Mesodermal cell (in vitro differentiated cells): ENCODE data around the gene TERT.

Source experiments
- H3K27ac ChIP-seq: 2 replicates; pipeline ENCODE4 v1.7.0; 2013; ENCODE audit warnings: mild to moderate bottlenecking, low read depth, low read length, moderate library complexity; ENCODE audit not compliant: severe bottlenecking
- H3K36me3 ChIP-seq: 2 replicates; pipeline ENCODE4 v1.7.1; 2013; ENCODE audit warnings: mild to moderate bottlenecking, low read length, moderate library complexity; ENCODE audit not compliant: control insufficient read depth, insufficient read depth
- H3K4me1 ChIP-seq: one replicate; pipeline ENCODE4 v1.7.1; 2013; ENCODE audit warnings: mild to moderate bottlenecking, low read length; ENCODE audit not compliant: insufficient read depth, control insufficient read depth, poor library complexity, severe bottlenecking
- H3K4me3 ChIP-seq: 2 replicates; pipeline ENCODE4 v1.7.0; 2013; ENCODE audit warnings: low read length, control low read depth, mild to moderate bottlenecking; ENCODE audit not compliant: insufficient read depth, poor library complexity, severe bottlenecking; ENCODE audit errors: extremely low read depth
- H3K9me3 ChIP-seq: 2 replicates; pipeline ENCODE4 v1.7.1; 2013; ENCODE audit warnings: mild to moderate bottlenecking, low read length, moderate library complexity; ENCODE audit not compliant: control insufficient read depth
- WGBS, 2 experiments: methylation state at CpG; one replicate each; pipeline ENCODE4 v1.1.5; 2013; ENCODE audit warnings: missing lambda C conversion rate in 2 of 2; ENCODE audit not compliant: insufficient coverage in 2 of 2; 5-methylcytosine and 5-hydroxymethylcytosine counted together

TERT gene

GRCh38 chr5:1215320-1216096 is 79.4 kb downstream of the TERT start:
- H3K4me3 ChIP-seq: no peak overlapping the region
- no peak overlapping the region for H3K27ac ChIP-seq
- no peaks in the 10 kb centered on the region for H3K4me1 ChIP-seq
- H3K9me3 ChIP-seq: no peaks in the 10 kb centered on the region
- H3K36me3 ChIP-seq: no peaks in the 10 kb centered on the region
- 91 to 93% methylated on average over 23 of the region's 23 CpGs for WGBS, 2 experiments

- no peak overlapping the region for H3K27ac ChIP-seq
- no peaks in the 10 kb centered on the region for H3K9me3 ChIP-seq
- H3K4me3 ChIP-seq: no peak overlapping the region
- no peaks in the 10 kb centered on the region for H3K36me3 ChIP-seq
- H3K4me1 ChIP-seq: no peaks in the 10 kb centered on the region
- 92% methylated on average over 1 of the region's 2 CpGs; no CpG with 5 or more reads in 1 of the 2 experiments for WGBS, 2 experiments
Measured at GRCh38 chr5:1214936-1215220, 80.0 kb downstream of the TERT start.

GRCh38 chr5:1214163-1214935 is 80.5 kb downstream of the TERT start:
- Histone ChIP-seq H3K9me3 (no peaks in the 10 kb centered on the region), H3K4me1 (no peaks in the 10 kb centered on the region), H3K4me3 (no peak overlapping the region), H3K27ac (no peak overlapping the region), H3K36me3 (no peaks in the 10 kb centered on the region)
- WGBS, 2 experiments: 79 to 83% methylated on average over 9 to 22 of the region's 22 CpGs

GRCh38 chr5:1213508-1214162 is 81.2 kb downstream of the TERT start:
- Histone ChIP-seq H3K36me3 (no peaks in the 10 kb centered on the region), H3K4me3 (no peak overlapping the region), H3K9me3 (no peaks in the 10 kb centered on the region), H3K27ac (no peak overlapping the region), H3K4me1 (no peaks in the 10 kb centered on the region)
- WGBS, 2 experiments: 88 to 89% methylated on average over 22 to 23 of the region's 25 CpGs

- H3K27ac ChIP-seq: no peak overlapping the region
- H3K4me3 ChIP-seq: no peak overlapping the region
- H3K4me1 ChIP-seq: no peaks in the 10 kb centered on the region
- WGBS, 2 experiments: 97 to 100% methylated on average over 1 to 4 of the region's 18 CpGs
- no peaks in the 10 kb centered on the region for H3K36me3 ChIP-seq
- no peaks in the 10 kb centered on the region for H3K9me3 ChIP-seq
Measured at GRCh38 chr5:1212881-1213280, 82.0 kb downstream of the TERT start.

GRCh38 chr5:1212271-1212670 is 82.6 kb downstream of the TERT start:
- Histone ChIP-seq H3K9me3 (no peaks in the 10 kb centered on the region), H3K4me3 (no peak overlapping the region), H3K4me1 (peaks cover 3% of the 10 kb centered on the region), H3K36me3 (no peaks in the 10 kb centered on the region), H3K27ac (no peak overlapping the region)
- WGBS, 2 experiments: 91 to 96% methylated on average over 16 to 20 of the region's 20 CpGs

GRCh38 chr5:1211701-1212100 is 83.2 kb downstream of the TERT start:
- H3K4me3 ChIP-seq: no peak overlapping the region
- peaks cover 4% of the 10 kb centered on the region for H3K4me1 ChIP-seq
- no peaks in the 10 kb centered on the region for H3K9me3 ChIP-seq
- H3K36me3 ChIP-seq: no peaks in the 10 kb centered on the region
- no peak overlapping the region for H3K27ac ChIP-seq
- 88 to 92% methylated on average over 7 to 9 of the region's 9 CpGs for WGBS, 2 experiments

GRCh38 chr5:1210832-1211251 is 84.0 kb downstream of the TERT start:
- H3K27ac ChIP-seq: no peak overlapping the region
- no peak overlapping the region for H3K4me3 ChIP-seq
- 83 to 89% methylated on average over 20 of the region's 21 CpGs for WGBS, 2 experiments
- H3K9me3 ChIP-seq: no peaks in the 10 kb centered on the region
- peaks cover 4% of the 10 kb centered on the region for H3K4me1 ChIP-seq
- no peaks in the 10 kb centered on the region for H3K36me3 ChIP-seq

GRCh38 chr5:1209896-1210776 is 84.7 kb downstream of the TERT start:
- Histone ChIP-seq H3K4me1 (peaks cover 4% of the 10 kb centered on the region), H3K36me3 (no peaks in the 10 kb centered on the region), H3K4me3 (no peak overlapping the region), H3K27ac (no peak overlapping the region), H3K9me3 (no peaks in the 10 kb centered on the region)
- 82 to 90% methylated on average over 18 to 20 of the region's 21 CpGs for WGBS, 2 experiments

- no peak overlapping the region for H3K27ac ChIP-seq
- no peaks in the 10 kb centered on the region for H3K36me3 ChIP-seq
- WGBS, 2 experiments: 56 to 90% methylated on average over 1 to 2 of the region's 2 CpGs
- peaks cover 4% of the 10 kb centered on the region for H3K4me1 ChIP-seq
- H3K4me3 ChIP-seq: no peak overlapping the region
- H3K9me3 ChIP-seq: no peaks in the 10 kb centered on the region
Measured at GRCh38 chr5:1209489-1209852, 85.4 kb downstream of the TERT start.
